GM23338 (cell line): ENCODE data around the gene NTM.

ENCODE experiments used
- CREB1 ChIP-seq: fragments of 250-450 bp; sonication (Bioruptor Pico); IDR thresholded peaks from 2 replicates; pipeline ENCODE4 v1.5.0; 2020; ENCODE audit warnings: low read depth, mild to moderate bottlenecking, moderate library complexity
- EZH2 ChIP-seq: fragments of 200-600 bp; sonication (generic); IDR thresholded peaks from one replicate; pipeline ENCODE4 v1.8.0; 2017; ENCODE audit warnings: antibody characterized with exemption, mild to moderate bottlenecking, low read depth; ENCODE audit not compliant: unreplicated experiment
- EZH2phosphoT487 ChIP-seq: fragments of 200-600 bp; sonication (generic); IDR thresholded peaks from one replicate; pipeline ENCODE4 v1.8.1; 2018; ENCODE audit warnings: antibody characterized with exemption; ENCODE audit not compliant: unreplicated experiment
- JUNB ChIP-seq: IDR thresholded peaks from one replicate; pipeline ENCODE4 v1.6.1; 2016; ENCODE audit warnings: antibody characterized with exemption; ENCODE audit not compliant: unreplicated experiment
- NANOG ChIP-seq: IDR thresholded peaks from 2 replicates; pipeline ENCODE4 v1.6.1; 2016; ENCODE audit warnings: antibody characterized with exemption, borderline replicate concordance
- POLR2AphosphoS5 ChIP-seq: IDR thresholded peaks from 2 replicates; pipeline ENCODE4 v1.6.1; 2016; ENCODE audit warnings: antibody characterized with exemption, low read depth
- STAT1 ChIP-seq: IDR thresholded peaks from one replicate; pipeline ENCODE4 v1.6.1; 2016; ENCODE audit warnings: antibody characterized with exemption; ENCODE audit not compliant: unreplicated experiment
- ZNF114 ChIP-seq: fragments of 250-450 bp; sonication (Bioruptor Pico); IDR thresholded peaks from 2 replicates; pipeline ENCODE4 v1.5.0; 2020; ENCODE audit warnings: mild to moderate bottlenecking, moderate library complexity
- ZNF331 ChIP-seq: fragments of 250-450 bp; sonication (Bioruptor Pico); IDR thresholded peaks from 2 replicates; pipeline ENCODE4 v1.5.0; 2020; ENCODE audit warnings: low read depth, mild to moderate bottlenecking, moderate library complexity
- TF ChIP-seq, protein P1 (sequence below), 2 experiments: fragments of 200-600 bp in 1 of 2; sonication (generic) in 1 of 2; conservative IDR thresholded peaks; 2 replicates each; pipeline versions ENCODE4 v1.5.1 to v1.6.1; 2016 to 2017; ENCODE audit warnings: antibody characterized with exemption in 2 of 2, low read depth in 2 of 2, mild to moderate bottlenecking in 2 of 2, moderate library complexity in 1 of 2
- TF ChIP-seq, protein P2 (sequence below): IDR thresholded peaks from one replicate; pipeline ENCODE4 v1.6.1; 2018; ENCODE audit warnings: antibody characterized with exemption; ENCODE audit not compliant: unreplicated experiment
- TF ChIP-seq, protein P3 (sequence below): IDR thresholded peaks from 2 replicates; pipeline ENCODE4 v1.6.1; 2016; ENCODE audit warnings: antibody characterized with exemption

DNA sequence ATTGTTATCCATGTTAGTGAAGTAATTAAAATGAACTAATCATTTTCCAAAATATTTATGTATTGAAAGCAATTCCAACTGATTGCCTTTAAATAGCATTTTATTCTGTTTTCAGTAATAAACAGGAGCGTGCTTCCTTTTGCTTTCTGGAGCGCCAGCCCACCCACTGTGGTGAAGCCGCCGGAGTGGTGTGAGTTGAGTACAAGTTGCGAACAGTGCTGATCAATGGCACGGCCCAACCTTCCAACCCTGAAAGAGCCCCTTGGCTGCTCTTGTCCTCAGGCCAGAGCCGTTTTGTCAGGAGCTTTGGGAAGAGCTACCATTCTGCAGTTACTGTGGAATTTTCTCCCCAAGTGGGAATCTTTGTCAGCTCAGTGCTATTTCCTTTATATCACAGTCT, 42.8 kb downstream of the NTM start:
- TF ChIP-seq, protein P1, sequence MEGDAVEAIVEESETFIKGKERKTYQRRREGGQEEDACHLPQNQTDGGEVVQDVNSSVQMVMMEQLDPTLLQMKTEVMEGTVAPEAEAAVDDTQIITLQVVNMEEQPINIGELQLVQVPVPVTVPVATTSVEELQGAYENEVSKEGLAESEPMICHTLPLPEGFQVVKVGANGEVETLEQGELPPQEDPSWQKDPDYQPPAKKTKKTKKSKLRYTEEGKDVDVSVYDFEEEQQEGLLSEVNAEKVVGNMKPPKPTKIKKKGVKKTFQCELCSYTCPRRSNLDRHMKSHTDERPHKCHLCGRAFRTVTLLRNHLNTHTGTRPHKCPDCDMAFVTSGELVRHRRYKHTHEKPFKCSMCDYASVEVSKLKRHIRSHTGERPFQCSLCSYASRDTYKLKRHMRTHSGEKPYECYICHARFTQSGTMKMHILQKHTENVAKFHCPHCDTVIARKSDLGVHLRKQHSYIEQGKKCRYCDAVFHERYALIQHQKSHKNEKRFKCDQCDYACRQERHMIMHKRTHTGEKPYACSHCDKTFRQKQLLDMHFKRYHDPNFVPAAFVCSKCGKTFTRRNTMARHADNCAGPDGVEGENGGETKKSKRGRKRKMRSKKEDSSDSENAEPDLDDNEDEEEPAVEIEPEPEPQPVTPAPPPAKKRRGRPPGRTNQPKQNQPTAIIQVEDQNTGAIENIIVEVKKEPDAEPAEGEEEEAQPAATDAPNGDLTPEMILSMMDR (conservative IDR thresholded peaks at IDR 0.05; ENCODE audit: low read depth in 2 of 2) = no peak
- no peak for TF ChIP-seq POLR2AphosphoS5
- no peak for TF ChIP-seq EZH2
- TF ChIP-seq EZH2phosphoT487 = no peak
- no peak for TF ChIP-seq NANOG
- TF ChIP-seq, protein P2, sequence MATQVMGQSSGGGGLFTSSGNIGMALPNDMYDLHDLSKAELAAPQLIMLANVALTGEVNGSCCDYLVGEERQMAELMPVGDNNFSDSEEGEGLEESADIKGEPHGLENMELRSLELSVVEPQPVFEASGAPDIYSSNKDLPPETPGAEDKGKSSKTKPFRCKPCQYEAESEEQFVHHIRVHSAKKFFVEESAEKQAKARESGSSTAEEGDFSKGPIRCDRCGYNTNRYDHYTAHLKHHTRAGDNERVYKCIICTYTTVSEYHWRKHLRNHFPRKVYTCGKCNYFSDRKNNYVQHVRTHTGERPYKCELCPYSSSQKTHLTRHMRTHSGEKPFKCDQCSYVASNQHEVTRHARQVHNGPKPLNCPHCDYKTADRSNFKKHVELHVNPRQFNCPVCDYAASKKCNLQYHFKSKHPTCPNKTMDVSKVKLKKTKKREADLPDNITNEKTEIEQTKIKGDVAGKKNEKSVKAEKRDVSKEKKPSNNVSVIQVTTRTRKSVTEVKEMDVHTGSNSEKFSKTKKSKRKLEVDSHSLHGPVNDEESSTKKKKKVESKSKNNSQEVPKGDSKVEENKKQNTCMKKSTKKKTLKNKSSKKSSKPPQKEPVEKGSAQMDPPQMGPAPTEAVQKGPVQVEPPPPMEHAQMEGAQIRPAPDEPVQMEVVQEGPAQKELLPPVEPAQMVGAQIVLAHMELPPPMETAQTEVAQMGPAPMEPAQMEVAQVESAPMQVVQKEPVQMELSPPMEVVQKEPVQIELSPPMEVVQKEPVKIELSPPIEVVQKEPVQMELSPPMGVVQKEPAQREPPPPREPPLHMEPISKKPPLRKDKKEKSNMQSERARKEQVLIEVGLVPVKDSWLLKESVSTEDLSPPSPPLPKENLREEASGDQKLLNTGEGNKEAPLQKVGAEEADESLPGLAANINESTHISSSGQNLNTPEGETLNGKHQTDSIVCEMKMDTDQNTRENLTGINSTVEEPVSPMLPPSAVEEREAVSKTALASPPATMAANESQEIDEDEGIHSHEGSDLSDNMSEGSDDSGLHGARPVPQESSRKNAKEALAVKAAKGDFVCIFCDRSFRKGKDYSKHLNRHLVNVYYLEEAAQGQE = no peak
- TF ChIP-seq CREB1 (CRISPR knock-in tag) = no peak
- no peak for TF ChIP-seq JUNB
- TF ChIP-seq ZNF114 (CRISPR knock-in tag) = no peak
- TF ChIP-seq, protein P3, sequence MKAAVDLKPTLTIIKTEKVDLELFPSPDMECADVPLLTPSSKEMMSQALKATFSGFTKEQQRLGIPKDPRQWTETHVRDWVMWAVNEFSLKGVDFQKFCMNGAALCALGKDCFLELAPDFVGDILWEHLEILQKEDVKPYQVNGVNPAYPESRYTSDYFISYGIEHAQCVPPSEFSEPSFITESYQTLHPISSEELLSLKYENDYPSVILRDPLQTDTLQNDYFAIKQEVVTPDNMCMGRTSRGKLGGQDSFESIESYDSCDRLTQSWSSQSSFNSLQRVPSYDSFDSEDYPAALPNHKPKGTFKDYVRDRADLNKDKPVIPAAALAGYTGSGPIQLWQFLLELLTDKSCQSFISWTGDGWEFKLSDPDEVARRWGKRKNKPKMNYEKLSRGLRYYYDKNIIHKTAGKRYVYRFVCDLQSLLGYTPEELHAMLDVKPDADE = no peak
- no peak for TF ChIP-seq STAT1
- no peak for TF ChIP-seq ZNF331 (CRISPR knock-in tag)
